Left kidney (tissue), 2 donors: ENCODE measurements around the gene RRAS2. TPM values are rescaled to one million over a fixed set of nuclear protein-coding genes. Genes with fewer than 3 reads are reported as not detected.
A peak's percentile ranks its signal among the peaks of the same experiment; 100 is the strongest.
"Not testable (repeated sequence)": the region's sequence is repeated elsewhere in the genome, so short reads cannot be mapped to it uniquely, and the experiment has no call there.

ENCODE experiments used
- DNase-seq: peaks from one replicate; pipeline ENCODE4 v3.0.0-alpha.2; 2013
- polyA plus RNA-seq: library from polyadenylated mRNA; unstranded; fragments of 120-200 nt; gene quantifications from one replicate; pipeline ENCODE4 v1.2.1, GENCODE V29; 2013; ENCODE audit not compliant: insufficient read length

Gene RRAS2
- polyA plus RNA-seq, 1 donor = 51.8 TPM

GRCh38 chr11:14308114-14308896 is 50.7 kb downstream of the RRAS2 start:
- peak; percentile 42 for DNase-seq

GRCh38 chr11:14306481-14306880 is 52.5 kb downstream of the RRAS2 start:
- DNase-seq = no peak

GRCh38 chr11:14305649-14306048 is 53.3 kb downstream of the RRAS2 start:
- DNase-seq = no peak

DNA sequence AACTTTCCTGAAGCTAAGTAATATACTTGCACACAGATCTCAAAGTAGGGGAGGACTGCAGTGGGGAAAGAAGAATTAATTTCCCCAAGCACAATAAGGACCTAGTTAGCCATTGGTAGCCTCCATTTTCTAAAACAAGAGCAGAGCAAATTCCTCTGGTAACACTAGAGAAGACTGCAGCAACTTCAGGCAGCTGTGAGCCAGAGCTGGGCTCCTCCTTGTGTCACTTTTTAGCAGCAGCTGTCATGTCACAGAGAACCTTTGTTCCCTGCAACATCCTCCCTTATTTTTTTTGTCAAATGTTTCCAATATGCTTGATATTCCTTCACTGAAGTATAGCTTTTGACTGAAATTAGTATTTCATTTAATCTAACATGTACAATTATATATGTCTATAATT is 54.4 kb downstream of the RRAS2 start:
- no peak for DNase-seq

DNA sequence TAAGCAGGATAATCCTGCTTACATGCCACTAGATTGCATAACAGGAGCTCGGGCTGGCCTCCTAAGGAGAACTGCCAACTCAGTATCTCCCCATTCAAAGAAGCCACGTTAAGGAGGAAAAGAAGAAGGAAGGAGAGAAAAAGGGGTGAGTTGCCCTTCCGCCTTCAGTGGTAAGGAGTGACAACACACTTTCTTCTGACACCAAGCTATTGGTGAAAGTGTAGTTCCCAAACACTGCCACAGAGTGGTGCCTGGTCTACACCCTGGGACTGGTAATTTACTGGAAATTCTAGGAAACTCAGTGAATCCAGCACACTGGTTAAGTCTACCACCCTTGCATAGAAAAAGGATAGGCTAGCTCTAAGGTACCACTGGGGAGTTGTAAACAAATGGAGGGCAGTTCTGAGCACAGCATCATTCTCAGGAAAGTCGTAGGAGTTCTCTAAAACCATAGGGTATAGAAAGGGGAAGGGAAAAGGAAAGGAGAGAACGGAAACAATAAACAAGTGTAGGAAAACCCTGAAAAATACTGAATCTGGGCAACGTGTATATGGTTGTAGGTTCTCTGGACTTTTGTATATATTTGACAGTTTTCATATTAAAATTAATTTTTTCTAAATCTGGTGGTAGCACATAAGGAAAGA is 58.2 kb downstream of the RRAS2 start:
- peak; percentile 57 for DNase-seq

DNA sequence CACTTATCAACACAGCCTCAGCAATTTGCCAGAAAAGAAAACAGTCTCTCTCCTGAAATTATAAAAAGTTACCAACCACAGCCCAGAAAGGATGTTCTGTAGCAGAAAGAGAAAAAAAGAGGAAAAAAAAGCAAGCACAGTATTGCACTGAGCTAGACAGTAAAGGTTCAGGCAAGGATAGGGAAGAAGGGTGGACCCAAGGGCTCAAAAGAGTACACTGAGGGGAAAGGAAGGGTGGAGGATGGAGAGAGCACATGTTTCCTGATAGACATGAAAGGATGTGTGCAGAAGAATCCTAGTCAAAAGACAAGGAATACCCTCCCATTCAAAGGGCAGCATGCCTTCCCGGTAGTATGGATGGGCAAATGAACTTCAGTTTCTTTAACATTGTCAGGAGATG is 59.1 kb downstream of the RRAS2 start:
- no peak for DNase-seq

GRCh38 chr11:14290422-14290821 is 68.6 kb downstream of the RRAS2 start:
- DNase-seq = no peak

GRCh38 chr11:14288189-14288935 is 70.6 kb downstream of the RRAS2 start:
- no peak for DNase-seq

- not testable (repeated sequence) for DNase-seq
Measured at GRCh38 chr11:14278869-14279268, 80.1 kb downstream of the RRAS2 start.

DNA sequence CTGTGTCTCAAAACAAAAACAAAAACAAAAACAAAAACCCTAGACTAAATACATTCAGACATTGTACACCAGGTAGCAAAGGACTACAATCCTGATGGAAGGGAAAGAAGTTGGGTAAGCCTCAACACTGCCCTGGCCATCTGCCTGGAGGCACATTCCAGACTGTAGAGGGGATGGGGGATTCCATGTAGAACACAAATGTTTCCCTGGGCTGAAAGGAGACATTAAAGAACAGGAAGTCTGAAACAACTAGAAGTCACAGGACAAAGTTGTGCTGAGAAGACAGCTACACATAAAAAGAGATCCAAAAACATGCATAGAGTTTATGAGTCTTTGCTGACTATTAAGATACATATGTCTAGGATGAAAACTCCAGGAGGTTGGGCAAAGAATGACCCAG is 83.9 kb downstream of the RRAS2 start:
- no peak for DNase-seq

- DNase-seq = no peak
Measured at GRCh38 chr11:14273895-14274294, 85.1 kb downstream of the RRAS2 start.

DNA sequence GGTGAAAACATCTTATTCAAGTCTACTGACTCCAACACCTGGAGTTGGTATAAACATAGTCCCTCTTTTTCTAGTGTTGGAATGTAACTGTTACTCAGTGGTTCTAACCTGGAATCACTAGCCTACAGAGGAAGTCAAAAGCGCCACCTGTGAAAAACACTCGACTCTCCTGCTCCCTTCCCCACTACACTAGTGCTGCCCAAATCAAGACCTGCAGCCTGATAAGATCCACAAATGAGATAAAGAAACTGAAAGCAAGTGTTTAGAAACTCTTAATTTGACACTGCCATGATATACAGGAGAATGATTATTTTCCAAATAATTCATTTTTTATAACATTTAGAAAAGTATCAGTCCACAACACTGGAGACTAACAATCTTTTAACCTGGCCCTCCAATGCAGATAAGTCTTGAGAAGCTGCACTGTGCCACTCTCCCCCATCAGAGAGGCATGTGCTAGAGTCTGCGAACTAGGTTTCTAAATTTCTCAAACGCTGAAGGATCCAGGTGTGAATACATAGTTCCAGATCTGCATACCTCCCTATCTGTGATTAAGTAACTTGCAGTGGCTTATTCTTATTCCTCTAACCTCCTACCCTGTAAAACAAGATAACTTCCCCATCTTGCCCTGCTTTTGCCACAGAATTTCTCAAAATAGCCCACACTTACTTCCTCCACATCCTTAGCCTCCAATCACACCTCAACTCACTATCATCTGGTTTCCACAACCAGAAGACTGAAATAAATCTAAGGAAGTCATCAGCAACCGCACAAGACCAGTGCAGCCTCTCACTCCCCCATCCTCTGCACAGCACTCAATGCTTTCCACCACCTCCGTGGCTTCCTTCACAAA is 88.1 kb downstream of the RRAS2 start:
- no peak for DNase-seq

- DNase-seq = no peak
Measured at GRCh38 chr11:14269692-14270573, 89.0 kb downstream of the RRAS2 start.

DNA sequence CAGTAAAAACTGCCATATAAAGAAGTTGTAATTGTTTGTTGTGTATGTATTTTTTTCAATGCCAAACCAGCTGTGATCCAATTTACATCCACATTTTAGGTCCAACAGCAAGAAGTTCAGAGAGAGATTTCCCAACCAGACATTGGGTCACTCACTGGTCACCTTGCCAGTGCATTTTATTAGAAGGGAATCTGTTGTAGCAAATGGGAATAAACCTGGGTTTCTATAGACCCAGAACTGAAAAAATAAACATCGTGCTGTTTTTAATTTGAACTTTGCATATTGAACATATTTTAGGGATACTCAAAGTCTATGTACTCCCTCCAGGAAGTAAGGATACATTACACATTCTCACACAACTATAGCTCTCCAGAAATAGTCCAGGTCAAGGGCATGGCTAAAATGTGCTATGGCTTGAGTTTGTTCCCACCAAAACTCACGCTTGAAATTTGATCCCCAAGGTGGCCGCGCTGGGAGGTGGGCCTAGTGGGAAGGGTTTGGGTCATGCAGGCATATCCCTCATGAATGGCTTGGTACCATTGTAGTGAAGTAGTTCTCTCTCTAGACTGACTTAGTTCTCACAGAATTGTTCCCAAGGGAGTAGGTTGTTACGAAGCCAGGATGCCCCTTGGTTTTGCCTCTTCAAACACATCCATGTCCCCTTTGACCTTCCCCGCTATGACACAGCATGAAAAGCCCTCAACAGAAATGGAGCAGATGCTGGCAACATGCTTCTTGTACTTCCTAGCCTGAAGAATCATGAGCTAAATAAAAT is 90.9 kb downstream of the RRAS2 start:
- DNase-seq = no peak

GRCh38 chr11:14266622-14267021 is 92.4 kb downstream of the RRAS2 start:
- DNase-seq = no peak

- DNase-seq = no peak
Measured at GRCh38 chr11:14264966-14265365, 94.0 kb downstream of the RRAS2 start.

DNA sequence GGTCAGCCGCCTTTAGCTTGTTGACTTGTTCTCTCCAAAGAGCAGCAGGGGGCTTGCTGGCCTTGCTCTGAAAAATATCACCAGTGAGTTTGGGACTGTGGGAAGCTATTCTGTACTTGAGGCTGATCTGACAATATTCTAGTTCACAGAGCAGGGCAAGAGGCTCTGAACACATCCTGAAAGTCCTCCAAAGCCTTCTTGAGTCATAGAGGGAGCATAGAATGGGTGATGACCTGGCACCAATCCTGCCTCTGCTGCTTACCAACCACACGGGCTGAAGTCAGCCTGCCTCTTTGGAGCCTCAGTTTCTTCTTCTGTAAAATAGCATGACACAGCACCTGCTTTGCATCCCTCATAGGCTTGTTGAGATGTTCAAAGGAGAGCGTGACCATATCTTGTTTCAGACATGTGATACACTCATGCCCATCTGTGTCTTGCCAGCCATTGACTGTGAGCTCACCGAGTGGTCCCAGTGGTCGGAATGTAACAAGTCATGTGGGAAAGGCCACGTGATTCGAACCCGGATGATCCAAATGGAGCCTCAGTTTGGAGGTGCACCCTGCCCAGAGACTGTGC is 96.6 kb downstream of the RRAS2 start:
- no peak for DNase-seq

DNA sequence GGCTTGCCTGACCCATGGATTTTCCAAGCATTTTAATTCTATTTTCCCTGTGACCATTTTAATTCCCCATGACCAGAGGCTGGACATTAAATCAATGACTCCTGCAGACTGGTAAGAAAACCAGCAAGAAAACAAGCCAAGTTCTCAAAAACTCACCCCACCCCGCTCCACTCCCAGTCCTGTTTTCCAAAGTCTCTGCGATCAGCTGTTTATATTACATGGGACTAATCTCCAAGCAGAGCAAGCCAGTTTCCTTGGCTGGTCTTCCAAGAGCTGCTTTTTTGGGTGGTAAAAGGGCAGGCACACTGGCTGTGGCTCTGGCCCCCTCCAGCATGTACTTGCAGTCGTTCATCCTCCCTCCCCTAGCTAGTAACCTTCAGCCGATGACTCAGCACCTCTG is 97.9 kb downstream of the RRAS2 start:
- DNase-seq = no peak

DNA sequence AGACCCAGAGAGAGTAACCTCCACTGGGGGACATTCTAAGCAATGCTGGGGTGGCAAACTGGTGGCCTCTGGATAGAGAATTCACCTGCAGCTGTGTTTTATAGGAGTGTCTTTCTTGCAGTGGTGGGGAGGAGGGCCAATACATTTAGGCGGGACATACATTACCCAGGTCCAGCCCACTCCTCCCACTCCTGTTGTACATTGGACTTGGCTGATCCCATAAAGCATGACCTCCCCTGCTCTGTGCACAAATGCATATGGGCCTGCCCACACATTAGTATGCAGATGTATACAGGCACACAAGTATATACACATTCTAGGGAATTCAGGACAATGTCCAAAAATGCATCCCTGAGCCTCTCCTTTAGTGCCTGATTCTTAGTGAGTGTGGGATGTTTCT is 99.1 kb downstream of the RRAS2 start:
- no peak for DNase-seq
